DND-41 (cell line): ENCODE results near the gene CAMK2N1.

Source experiments
- ATAC-seq: fragments of 200-7000 bp; cut with Tn5 transposase; 3 replicates; pipeline ENCODE4 v1.9.1; 2021; ENCODE audit warnings: low read depth; ENCODE audit not compliant: insufficient read depth
- DNase-seq: peaks from one replicate; pipeline ENCODE4 v3.0.0-alpha.2; 2020
- H2AFZ ChIP-seq: 2 replicates; pipeline ENCODE4 v1.6.0; 2012; ENCODE audit warnings: low read depth, low read length
- H3K27ac ChIP-seq: 2 replicates; pipeline ENCODE4 v1.5.1; 2012; ENCODE audit warnings: low read length, inconsistent platforms
- H3K27me3 ChIP-seq: fragments of 200-600 bp; sonication (generic); 2 replicates; pipeline ENCODE4 v1.6.0; 2012; ENCODE audit warnings: low read length, mild to moderate bottlenecking, inconsistent platforms; ENCODE audit not compliant: insufficient read depth, poor library complexity
- H3K36me3 ChIP-seq: 2 replicates; pipeline ENCODE4 v1.5.1; 2012; ENCODE audit warnings: low read length, inconsistent platforms; ENCODE audit not compliant: insufficient read depth
- H3K4me1 ChIP-seq: 2 replicates; pipeline ENCODE4 v1.5.1; 2012; ENCODE audit warnings: mild to moderate bottlenecking, low read length; ENCODE audit not compliant: insufficient read depth
- H3K4me2 ChIP-seq: 2 replicates; pipeline ENCODE4 v1.6.0; 2012; ENCODE audit warnings: mild to moderate bottlenecking, moderate library complexity, low read length, inconsistent platforms; ENCODE audit not compliant: insufficient read depth
- H3K4me3 ChIP-seq, 2 experiments: fragments of 200-600 bp in 1 of 2; shearing (Covaris generic) in 1 of 2; 2 replicates each; pipeline ENCODE4 v1.5.1; 2012 to 2016; ENCODE audit warnings: inconsistent platforms in 2 of 2, low read length in 2 of 2, mild to moderate bottlenecking in 2 of 2, low read depth in 1 of 2, moderate library complexity in 1 of 2
- H3K79me2 ChIP-seq: 2 replicates; pipeline ENCODE4 v1.6.0; 2012; ENCODE audit warnings: low read length, inconsistent platforms; ENCODE audit not compliant: insufficient read depth
- H3K9ac ChIP-seq: 2 replicates; pipeline ENCODE4 v1.6.0; 2012; ENCODE audit warnings: low read depth, mild to moderate bottlenecking, inconsistent platforms, low read length, moderate library complexity
- H3K9me3 ChIP-seq: 2 replicates; pipeline ENCODE4 v1.5.1; 2012; ENCODE audit warnings: low read length, moderate library complexity, mild to moderate bottlenecking, inconsistent platforms; ENCODE audit not compliant: insufficient read depth, severe bottlenecking
- H4K20me1 ChIP-seq: 2 replicates; pipeline ENCODE4 v1.6.0; 2012; ENCODE audit warnings: low read length; ENCODE audit not compliant: insufficient read depth
- CTCF ChIP-seq: IDR thresholded peaks from 2 replicates; pipeline ENCODE4 v1.5.1; 2012; ENCODE audit warnings: borderline replicate concordance, low read length, moderate library complexity, mild to moderate bottlenecking; ENCODE audit not compliant: poor library complexity, severe bottlenecking; ENCODE audit errors: extremely low read depth
- EZH2 ChIP-seq: IDR thresholded peaks from 3 replicates; pipeline ENCODE4 v1.6.1; 2012; ENCODE audit warnings: borderline replicate concordance, low read depth, mild to moderate bottlenecking, moderate library complexity, low read length, inconsistent platforms; ENCODE audit not compliant: severe bottlenecking

CAMK2N1 gene

GRCh38 chr1:20484519-20485462 lies 1.2 kb downstream of the CAMK2N1 start:
- ATAC-seq, result no peak
- Histone ChIP-seq H3K27me3 (peaks cover 31% of the 10 kb centered on the region), H3K4me2 (no peak overlapping the region), H3K4me3 (no peak overlapping the region), H4K20me1 (peaks cover 5% of the 10 kb centered on the region; the same call in 1 of the 2 replicates), H3K79me2 (no peaks in the 10 kb centered on the region), H3K9ac (no peak overlapping the region), H3K4me1 (no peaks in the 10 kb centered on the region), H2AFZ (no peak overlapping the region), H3K27ac (no peak overlapping the region), H3K9me3 (no peaks in the 10 kb centered on the region), H3K36me3 (no peaks in the 10 kb centered on the region)
- no peak for DNase-seq
- TF ChIP-seq EZH2 (no peak), CTCF (no peak)

GRCh38 chr1:20483833-20484518 lies 2.0 kb downstream of the CAMK2N1 start:
- TF ChIP-seq CTCF (no peak), EZH2 (no peak)
- H3K4me1 ChIP-seq, result no peaks in the 10 kb centered on the region
- H3K4me3 ChIP-seq, result no peak overlapping the region
- peaks cover 31% of the 10 kb centered on the region for H3K27me3 ChIP-seq
- peaks cover 5% of the 10 kb centered on the region; the same call in 1 of the 2 replicates for H4K20me1 ChIP-seq
- DNase-seq, result no peak
- H3K36me3 ChIP-seq, result no peaks in the 10 kb centered on the region
- no peak overlapping the region for H3K4me2 ChIP-seq
- no peak overlapping the region for H3K27ac ChIP-seq
- ATAC-seq, result no peak
- no peaks in the 10 kb centered on the region for H3K79me2 ChIP-seq
- no peaks in the 10 kb centered on the region for H3K9me3 ChIP-seq
- no peak overlapping the region for H2AFZ ChIP-seq
- no peak overlapping the region for H3K9ac ChIP-seq

GRCh38 chr1:20483098-20483832 lies 2.7 kb downstream of the CAMK2N1 start:
- no peaks in the 10 kb centered on the region for H3K4me1 ChIP-seq
- no peak overlapping the region for H2AFZ ChIP-seq
- H3K27ac ChIP-seq, result no peak overlapping the region
- DNase-seq, result no peak
- ATAC-seq, result no peak
- no peaks in the 10 kb centered on the region for H3K79me2 ChIP-seq
- TF ChIP-seq CTCF, result no peak
- no peak for TF ChIP-seq EZH2
- H3K4me3 ChIP-seq, result no peak overlapping the region
- 0 out of 2 replicates have a peak, but pooled peaks cover 5% of the 10 kb centered on the region for H4K20me1 ChIP-seq
- peaks cover 25% of the 10 kb centered on the region for H3K27me3 ChIP-seq
- no peak overlapping the region for H3K9ac ChIP-seq
- H3K36me3 ChIP-seq, result no peaks in the 10 kb centered on the region
- H3K4me2 ChIP-seq, result no peak overlapping the region
- H3K9me3 ChIP-seq, result no peaks in the 10 kb centered on the region
